A549 (cell line): ENCODE results near the gene RNF41. TPM values are rescaled to one million over a fixed set of nuclear protein-coding genes. Genes with fewer than 3 reads are reported as not detected.

Experiments
- ATAC-seq, 2 experiments: fragments of 200-7000 bp in 1 of 2; fragments of >200 bp in 1 of 2; cut with Nextera tagmentation in 1 of 2; cut with Tn5 transposase in 1 of 2; 3 replicates each; pipeline versions ENCODE4 v1.8.0 to v1.9.1; 2018 to 2020; ENCODE audit warnings: mild to moderate bottlenecking in 1 of 2, moderate library complexity in 1 of 2
- CTCF ChIA-PET: fragments of 300-600 bp; sonication (Branson Sonifier 250); formaldehyde crosslinking; extraction: SDS; loops from one replicate; lab custom pipeline; 2021; ENCODE audit warnings: antibody characterized with exemption, inconsistent platforms; lab: Yijun Ruan, JAX
- POLR2A ChIA-PET: fragments of 350-600 bp; formaldehyde crosslinking; extraction: SDS; loops from one replicate; lab custom pipeline; 2021; ENCODE audit warnings: antibody characterized with exemption, inconsistent platforms; lab: Yijun Ruan, JAX
- DNase-seq, 2 experiments: peaks; one replicate each; pipeline versions ENCODE4 v3.0.0 to v3.0.0-alpha.2; 2011 to 2016; ENCODE audit warnings: low read depth in 1 of 2, low spot score in 1 of 2
- FAIRE-seq: peaks from 2 replicates; lab custom pipeline; 2011; peaks lifted over from hg19 to GRCh38; lab: Jason Lieb, UNC
- H3K27ac ChIP-seq, 2 experiments: fragments of >200 bp; sonication (Bioruptor Twin); formaldehyde crosslinking; 3 replicates each; pipeline ENCODE4 v1.5.1; 2016 to 2017
- H3K4me1 ChIP-seq: fragments of >200 bp; sonication (Bioruptor Twin); formaldehyde crosslinking; 3 replicates; pipeline ENCODE4 v1.6.1; 2016
- H3K4me2 ChIP-seq: fragments of >200 bp; sonication (Bioruptor Twin); formaldehyde crosslinking; 3 replicates; pipeline ENCODE4 v1.6.1; 2016
- H3K4me3 ChIP-seq: fragments of >200 bp; sonication (Bioruptor Twin); formaldehyde crosslinking; 3 replicates; pipeline ENCODE4 v1.5.1; 2016
- H3K9me3 ChIP-seq: fragments of >200 bp; sonication (Bioruptor Twin); formaldehyde crosslinking; 3 replicates; pipeline ENCODE4 v1.6.1; 2016
- CHD2 ChIP-seq: fragments of 150-350 bp; IDR thresholded peaks from 2 replicates; pipeline ENCODE4 v1.6.1; 2014; ENCODE audit warnings: low read length; ENCODE audit not compliant: partially characterized antibody
- EHF ChIP-seq: fragments of 250-450 bp; sonication (Bioruptor Pico); IDR thresholded peaks from 2 replicates; pipeline ENCODE4 v1.5.0; 2020; ENCODE audit warnings: mild to moderate bottlenecking
- EHMT2 ChIP-seq: fragments of 200-600 bp; sonication (generic); IDR thresholded peaks from 2 replicates; pipeline ENCODE4 v1.6.1; 2016; ENCODE audit warnings: antibody characterized with exemption, low read depth, mild to moderate bottlenecking, moderate library complexity
- ESRRA ChIP-seq: fragments of 150-350 bp; IDR thresholded peaks from 2 replicates; pipeline ENCODE4 v1.6.1; 2014; ENCODE audit warnings: mild to moderate bottlenecking, low read length, borderline replicate concordance
- FOSB ChIP-seq: fragments of 250-450 bp; sonication (Bioruptor Pico); IDR thresholded peaks from 2 replicates; pipeline ENCODE4 v1.5.0; 2020; ENCODE audit warnings: mild to moderate bottlenecking, moderate library complexity
- FOXS1 ChIP-seq: fragments of 250-450 bp; sonication (Bioruptor Pico); IDR thresholded peaks from 2 replicates; pipeline ENCODE4 v1.5.0; 2020; ENCODE audit warnings: mild to moderate bottlenecking, moderate library complexity
- GATA3 ChIP-seq: IDR thresholded peaks from 2 replicates; pipeline ENCODE4 v1.6.1; 2012; ENCODE audit warnings: borderline replicate concordance
- HDAC2 ChIP-seq: fragments of 200-600 bp; sonication (generic); IDR thresholded peaks from 2 replicates; pipeline ENCODE4 v1.6.1; 2016
- HOXA7 ChIP-seq: fragments of 250-450 bp; sonication (Bioruptor Pico); IDR thresholded peaks from 2 replicates; pipeline ENCODE4 v1.5.0; 2020; ENCODE audit warnings: mild to moderate bottlenecking, moderate library complexity
- HOXB13 ChIP-seq: fragments of 250-450 bp; sonication (Bioruptor Pico); IDR thresholded peaks from 2 replicates; pipeline ENCODE4 v1.5.0; 2020; ENCODE audit warnings: low read depth, mild to moderate bottlenecking, moderate library complexity
- KDM5A ChIP-seq: fragments of 200-600 bp; sonication (generic); IDR thresholded peaks from 2 replicates; pipeline ENCODE4 v1.6.1; 2016; ENCODE audit warnings: antibody characterized with exemption, mild to moderate bottlenecking
- MAFK ChIP-seq: fragments of 450-650 bp; IDR thresholded peaks from 2 replicates; pipeline ENCODE4 v1.6.1; 2014; ENCODE audit not compliant: partially characterized antibody
- MAZ ChIP-seq: fragments of 150-350 bp; IDR thresholded peaks from 2 replicates; pipeline ENCODE4 v1.6.1; 2014; ENCODE audit warnings: antibody characterized with exemption, low read depth, low read length, borderline replicate concordance
- MYC ChIP-seq: IDR thresholded peaks from 2 replicates; pipeline ENCODE4 v1.6.1; 2012; ENCODE audit warnings: mild to moderate bottlenecking, inconsistent platforms, low read length, improper control_type of control experiment, borderline replicate concordance
- NFE2L2 ChIP-seq: fragments of 150-350 bp; conservative IDR thresholded peaks from 2 replicates; pipeline ENCODE4 v1.6.1; 2014; ENCODE audit warnings: low read length
- NPAS2 ChIP-seq: fragments of 250-450 bp; sonication (Bioruptor Pico); IDR thresholded peaks from 2 replicates; pipeline ENCODE4 v1.8.0; 2022; ENCODE audit warnings: mild to moderate bottlenecking, moderate library complexity, borderline replicate concordance
- POLR2A ChIP-seq: IDR thresholded peaks from 2 replicates; pipeline ENCODE4 v1.6.1; 2012; ENCODE audit warnings: mild to moderate bottlenecking, low read length
- RARB ChIP-seq: fragments of 250-450 bp; sonication (Bioruptor Pico); IDR thresholded peaks from 2 replicates; pipeline ENCODE4 v1.8.0; 2021; ENCODE audit warnings: mild to moderate bottlenecking, moderate library complexity
- RCOR1 ChIP-seq: fragments of 150-350 bp; IDR thresholded peaks from 2 replicates; pipeline ENCODE4 v1.6.1; 2014; ENCODE audit warnings: antibody characterized with exemption, low read length, low read depth
- RFX5 ChIP-seq: fragments of 450-650 bp; IDR thresholded peaks from 2 replicates; pipeline ENCODE4 v1.7.1; 2014; ENCODE audit warnings: antibody characterized with exemption, mild to moderate bottlenecking, moderate library complexity
- RNF2 ChIP-seq: fragments of 200-600 bp; sonication (generic); IDR thresholded peaks from 2 replicates; pipeline ENCODE4 v1.6.1; 2016; ENCODE audit warnings: low read depth, mild to moderate bottlenecking, antibody characterized with exemption, moderate library complexity, borderline replicate concordance
- SMC3 ChIP-seq: fragments of >200 bp; sonication (Bioruptor Twin); formaldehyde crosslinking; IDR thresholded peaks from 3 replicates; pipeline ENCODE4 v1.6.1; 2018; ENCODE audit warnings: inconsistent platforms
- TP53 ChIP-seq: fragments of 250-450 bp; sonication (Bioruptor Pico); IDR thresholded peaks from 2 replicates; pipeline ENCODE4 v1.5.0; 2021; ENCODE audit warnings: mild to moderate bottlenecking, moderate library complexity
- ZFP36 ChIP-seq: fragments of 450-650 bp; IDR thresholded peaks from 2 replicates; pipeline ENCODE4 v1.6.1; 2014; ENCODE audit warnings: borderline replicate concordance; ENCODE audit not compliant: partially characterized antibody
- ZNF302 ChIP-seq: fragments of 250-450 bp; sonication (Bioruptor Pico); IDR thresholded peaks from 2 replicates; pipeline ENCODE4 v1.9.0; 2021; ENCODE audit warnings: inconsistent platforms, mild to moderate bottlenecking, moderate library complexity
- WGBS: methylation state at CpG from one replicate; pipeline ENCODE4 v1.1.6; 2017; ENCODE audit errors: missing lambda C conversion rate; 5-methylcytosine and 5-hydroxymethylcytosine counted together
- polyA plus RNA-seq, 4 experiments: library from polyadenylated mRNA; depleted of rRNA in 3 of 4; stranded (reverse); fragments of >200 nt; fragmentation: RNase III in 1 of 4; extraction: RNeasy Plus Mini Kit Qiagen cat#74134 plus additional on column Dnase treatment in 1 of 4; gene quantifications; 2 replicates in 3 of 4; 3 replicates in 1 of 4; pipeline ENCODE4 v1.2.3, GENCODE V29; 2011 to 2017
- TF ChIP-seq, protein P1 (sequence below): fragments of 250-450 bp; sonication (Bioruptor Pico); IDR thresholded peaks from 2 replicates; pipeline ENCODE4 v1.5.0; 2020; ENCODE audit warnings: low read depth, mild to moderate bottlenecking, moderate library complexity
- TF ChIP-seq, protein P2 (sequence below): fragments of 450-650 bp; IDR thresholded peaks from 2 replicates; pipeline ENCODE4 v1.6.1; 2014; ENCODE audit warnings: antibody characterized with exemption
- TF ChIP-seq, protein P3 (sequence below): IDR thresholded peaks from 2 replicates; pipeline ENCODE4 v1.6.1; 2012
- TF ChIP-seq, protein P4 (sequence below): fragments of 250-450 bp; sonication (Bioruptor Pico); IDR thresholded peaks from 2 replicates; pipeline ENCODE4 v1.5.0; 2021; ENCODE audit warnings: mild to moderate bottlenecking, moderate library complexity, borderline replicate concordance

The RNF41 gene
- polyA plus RNA-seq, 2 of the 4 experiments (the other 2 are of a cell fraction) = 21.7 to 47.8 TPM

GRCh38 chr12:56244494-56244893 is 22.8 kb upstream of the RNF41 start:
- POLR2A ChIA-PET = no interaction called here

DNA sequence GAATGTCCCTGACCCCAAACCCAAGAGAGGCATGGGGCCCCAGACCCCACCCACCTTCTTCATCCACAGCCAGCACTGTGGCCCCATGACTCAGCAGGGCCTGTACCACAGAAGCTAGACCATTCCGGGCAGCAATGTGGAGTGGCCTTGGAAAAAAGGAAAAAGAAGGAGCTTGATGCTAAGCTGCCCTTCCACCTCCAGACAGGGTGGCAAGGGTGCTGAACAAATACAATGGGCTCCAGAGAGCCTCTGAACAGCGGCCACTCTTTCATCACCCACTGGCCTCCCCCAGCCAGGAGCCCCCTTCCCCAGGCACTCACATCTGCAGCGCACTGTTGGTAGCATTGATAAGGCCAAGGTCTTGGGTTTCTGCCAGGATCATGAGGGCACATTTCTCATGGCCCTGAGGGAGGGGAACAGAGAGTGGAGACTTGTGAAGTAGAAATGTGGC is 22.0 kb upstream of the RNF41 start:
- WGBS = 59% methylated on average over 3 of the region's 3 CpGs
- no peak for FAIRE-seq
- TF ChIP-seq EHMT2 (no peak), MAFK (no peak), NFE2L2 (no peak), RNF2 (no peak), SMC3 (no peak), KDM5A (no peak), MAZ (no peak), MYC (no peak), ZNF302 (no peak), RCOR1 (no peak), HOXA7 (CRISPR knock-in tag) (no peak), TP53 (no peak), RARB (CRISPR knock-in tag) (no peak), RFX5 (no peak)
- TF ChIP-seq, protein P1, sequence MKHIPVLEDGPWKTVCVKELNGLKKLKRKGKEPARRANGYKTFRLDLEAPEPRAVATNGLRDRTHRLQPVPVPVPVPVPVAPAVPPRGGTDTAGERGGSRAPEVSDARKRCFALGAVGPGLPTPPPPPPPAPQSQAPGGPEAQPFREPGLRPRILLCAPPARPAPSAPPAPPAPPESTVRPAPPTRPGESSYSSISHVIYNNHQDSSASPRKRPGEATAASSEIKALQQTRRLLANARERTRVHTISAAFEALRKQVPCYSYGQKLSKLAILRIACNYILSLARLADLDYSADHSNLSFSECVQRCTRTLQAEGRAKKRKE (CRISPR knock-in tag) = no peak
- TF ChIP-seq, protein P2, sequence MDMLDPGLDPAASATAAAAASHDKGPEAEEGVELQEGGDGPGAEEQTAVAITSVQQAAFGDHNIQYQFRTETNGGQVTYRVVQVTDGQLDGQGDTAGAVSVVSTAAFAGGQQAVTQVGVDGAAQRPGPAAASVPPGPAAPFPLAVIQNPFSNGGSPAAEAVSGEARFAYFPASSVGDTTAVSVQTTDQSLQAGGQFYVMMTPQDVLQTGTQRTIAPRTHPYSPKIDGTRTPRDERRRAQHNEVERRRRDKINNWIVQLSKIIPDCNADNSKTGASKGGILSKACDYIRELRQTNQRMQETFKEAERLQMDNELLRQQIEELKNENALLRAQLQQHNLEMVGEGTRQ = no peak
- TF ChIP-seq, protein P3, sequence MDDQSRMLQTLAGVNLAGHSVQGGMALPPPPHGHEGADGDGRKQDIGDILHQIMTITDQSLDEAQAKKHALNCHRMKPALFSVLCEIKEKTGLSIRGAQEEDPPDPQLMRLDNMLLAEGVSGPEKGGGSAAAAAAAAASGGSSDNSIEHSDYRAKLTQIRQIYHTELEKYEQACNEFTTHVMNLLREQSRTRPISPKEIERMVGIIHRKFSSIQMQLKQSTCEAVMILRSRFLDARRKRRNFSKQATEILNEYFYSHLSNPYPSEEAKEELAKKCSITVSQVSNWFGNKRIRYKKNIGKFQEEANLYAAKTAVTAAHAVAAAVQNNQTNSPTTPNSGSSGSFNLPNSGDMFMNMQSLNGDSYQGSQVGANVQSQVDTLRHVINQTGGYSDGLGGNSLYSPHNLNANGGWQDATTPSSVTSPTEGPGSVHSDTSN = no peak

More at GRCh38 chr12:56244494-56244893, 22.8 kb upstream of the RNF41 start:
- 96% methylated on average over 14 of the region's 14 CpGs for WGBS
- no peak overlapping the region for H3K4me3 ChIP-seq
- H3K27ac ChIP-seq = no peak overlapping the region
- DNase-seq = no peak
- no peak for FAIRE-seq
- no peaks in the 10 kb centered on the region for H3K9me3 ChIP-seq
- no peak overlapping the region for H3K4me2 ChIP-seq
- no peak for ATAC-seq
- TF ChIP-seq, protein P2 = no peak
- TF ChIP-seq, protein P4, sequence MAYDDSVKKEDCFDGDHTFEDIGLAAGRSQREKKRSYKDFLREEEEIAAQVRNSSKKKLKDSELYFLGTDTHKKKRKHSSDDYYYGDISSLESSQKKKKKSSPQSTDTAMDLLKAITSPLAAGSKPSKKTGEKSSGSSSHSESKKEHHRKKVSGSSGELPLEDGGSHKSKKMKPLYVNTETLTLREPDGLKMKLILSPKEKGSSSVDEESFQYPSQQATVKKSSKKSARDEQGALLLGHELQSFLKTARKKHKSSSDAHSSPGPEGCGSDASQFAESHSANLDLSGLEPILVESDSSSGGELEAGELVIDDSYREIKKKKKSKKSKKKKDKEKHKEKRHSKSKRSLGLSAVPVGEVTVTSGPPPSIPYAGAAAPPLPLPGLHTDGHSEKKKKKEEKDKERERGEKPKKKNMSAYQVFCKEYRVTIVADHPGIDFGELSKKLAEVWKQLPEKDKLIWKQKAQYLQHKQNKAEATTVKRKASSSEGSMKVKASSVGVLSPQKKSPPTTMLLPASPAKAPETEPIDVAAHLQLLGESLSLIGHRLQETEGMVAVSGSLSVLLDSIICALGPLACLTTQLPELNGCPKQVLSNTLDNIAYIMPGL (CRISPR knock-in tag) = no peak
- TF ChIP-seq EHF (CRISPR knock-in tag) = no peak
- no peak for TF ChIP-seq TP53
- TF ChIP-seq NFE2L2 = no peak
- TF ChIP-seq GATA3 = no peak
- TF ChIP-seq EHMT2 = no peak
- TF ChIP-seq CHD2 = no peak
- TF ChIP-seq FOSB (CRISPR knock-in tag) = no peak
- no peak for TF ChIP-seq HOXB13
- no peak for TF ChIP-seq NPAS2 (CRISPR knock-in tag)
- TF ChIP-seq POLR2A = no peak
- TF ChIP-seq FOXS1 (CRISPR knock-in tag) = no peak
- no peak for TF ChIP-seq ESRRA
- TF ChIP-seq HDAC2 = no peak
- TF ChIP-seq, protein P3 = no peak
- no peak for TF ChIP-seq ZFP36
- CTCF ChIA-PET = interaction anchor here (0.6 to 8.4 kb wide), 6 partner anchors 8 to 26 kb away, joined by 3 to 101 read pairs (median 3); partner anchors contain the start of gene ANKRD52
- H3K4me1 ChIP-seq = peaks cover 19% of the 10 kb centered on the region

More for the DNA sequence above, 22.0 kb upstream of the RNF41 start:
- POLR2A ChIA-PET = no interaction called here
- CTCF ChIA-PET = interaction anchor here (1.2 to 8.4 kb wide), 5 partner anchors 7 to 16 kb away, joined by 3 to 101 read pairs (median 4); partner anchors contain the start of gene ANKRD52
- H3K4me1 ChIP-seq = peaks cover 19% of the 10 kb centered on the region
- H3K4me3 ChIP-seq = no peak overlapping the region
- H3K9me3 ChIP-seq = no peaks in the 10 kb centered on the region
- no peak overlapping the region for H3K4me2 ChIP-seq
- no peak for DNase-seq
- peak overlapping the region; percentile 13 to 59; a peak in 2 of 6 replicates for H3K27ac ChIP-seq
- ATAC-seq = peak in 1 of 2 experiments; percentile 12; a peak in 3 of 6 replicates
